Measurements from ENCODE around the gene SPHK1.

GRCh38 chr17:76408037-76408849 is 23.8 kb downstream of the SPHK1 start:
- no peak for TF ChIP-seq POLR2AphosphoS5 (IDR thresholded peaks at IDR 0.05; ENCODE audit: low read depth, low read length)
- no peak for TF ChIP-seq SIN3A (IDR thresholded peaks at IDR 0.05; ENCODE audit: borderline replicate concordance, insufficient read depth, low read length)
- TF ChIP-seq, protein P1, sequence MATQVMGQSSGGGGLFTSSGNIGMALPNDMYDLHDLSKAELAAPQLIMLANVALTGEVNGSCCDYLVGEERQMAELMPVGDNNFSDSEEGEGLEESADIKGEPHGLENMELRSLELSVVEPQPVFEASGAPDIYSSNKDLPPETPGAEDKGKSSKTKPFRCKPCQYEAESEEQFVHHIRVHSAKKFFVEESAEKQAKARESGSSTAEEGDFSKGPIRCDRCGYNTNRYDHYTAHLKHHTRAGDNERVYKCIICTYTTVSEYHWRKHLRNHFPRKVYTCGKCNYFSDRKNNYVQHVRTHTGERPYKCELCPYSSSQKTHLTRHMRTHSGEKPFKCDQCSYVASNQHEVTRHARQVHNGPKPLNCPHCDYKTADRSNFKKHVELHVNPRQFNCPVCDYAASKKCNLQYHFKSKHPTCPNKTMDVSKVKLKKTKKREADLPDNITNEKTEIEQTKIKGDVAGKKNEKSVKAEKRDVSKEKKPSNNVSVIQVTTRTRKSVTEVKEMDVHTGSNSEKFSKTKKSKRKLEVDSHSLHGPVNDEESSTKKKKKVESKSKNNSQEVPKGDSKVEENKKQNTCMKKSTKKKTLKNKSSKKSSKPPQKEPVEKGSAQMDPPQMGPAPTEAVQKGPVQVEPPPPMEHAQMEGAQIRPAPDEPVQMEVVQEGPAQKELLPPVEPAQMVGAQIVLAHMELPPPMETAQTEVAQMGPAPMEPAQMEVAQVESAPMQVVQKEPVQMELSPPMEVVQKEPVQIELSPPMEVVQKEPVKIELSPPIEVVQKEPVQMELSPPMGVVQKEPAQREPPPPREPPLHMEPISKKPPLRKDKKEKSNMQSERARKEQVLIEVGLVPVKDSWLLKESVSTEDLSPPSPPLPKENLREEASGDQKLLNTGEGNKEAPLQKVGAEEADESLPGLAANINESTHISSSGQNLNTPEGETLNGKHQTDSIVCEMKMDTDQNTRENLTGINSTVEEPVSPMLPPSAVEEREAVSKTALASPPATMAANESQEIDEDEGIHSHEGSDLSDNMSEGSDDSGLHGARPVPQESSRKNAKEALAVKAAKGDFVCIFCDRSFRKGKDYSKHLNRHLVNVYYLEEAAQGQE (IDR thresholded peaks at IDR 0.05; ENCODE audit: insufficient read depth in 1 of 2, low read depth in 2 of 2, low read length in 2 of 2): no peak
- TF ChIP-seq TAF1 (IDR thresholded peaks at IDR 0.05; ENCODE audit: borderline replicate concordance, insufficient read depth, low read length): no peak
- no peak for TF ChIP-seq FOXP2 (optimal IDR thresholded peaks at IDR 0.05; ENCODE audit: borderline replicate concordance, extremely low read depth, extremely low read length, insufficient read depth)

All from PFSK-1 (cell line).